Endothelial cell of umbilical vein (primary cell): Measurements from ENCODE around the gene ZNF23. TPM values are rescaled to one million over a fixed set of nuclear protein-coding genes. Genes with fewer than 3 reads are reported as not detected.

Source experiments
- BruUV-seq: library from RNA; stranded (reverse); fragments of 400-500 nt; replicated peaks from 2 replicates; lab custom pipeline; 2021; lab: Mats Ljungman, UMichigan
- CTCF ChIA-PET: fragments of 300-600, 350-600 bp; sonication (Branson Sonifier 250); formaldehyde crosslinking; loops from one replicate; lab custom pipeline; 2021; ENCODE audit warnings: antibody characterized with exemption, inconsistent platforms; lab: Charles Lee
- POLR2A ChIA-PET: fragments of 300-600, 350-600 bp; sonication (Branson Sonifier 250); formaldehyde crosslinking; loops from one replicate; lab custom pipeline; 2021; ENCODE audit warnings: antibody characterized with exemption, inconsistent platforms; lab: Charles Lee
- DNase-seq: peaks from one replicate; pipeline ENCODE4 v3.0.0-alpha.2; 2011; ENCODE audit warnings: low read depth, low spot score
- FAIRE-seq: peaks from 2 replicates; lab custom pipeline; 2011; peaks lifted over from hg19 to GRCh38; lab: Jason Lieb, UNC
- H2AFZ ChIP-seq: 2 replicates; pipeline ENCODE4 v1.6.0; 2012; ENCODE audit warnings: low read depth, low read length, control low read depth, inconsistent platforms
- H3K27ac ChIP-seq: 2 replicates; pipeline ENCODE4 v1.5.1; 2011; ENCODE audit warnings: low read depth, mild to moderate bottlenecking, control low read depth, low read length, moderate library complexity; ENCODE audit not compliant: insufficient read depth
- H3K27me3 ChIP-seq, 2 experiments: 2 replicates each; pipeline versions ENCODE4 v1.6.0 to v1.6.1; 2011; ENCODE audit warnings: low read length in 2 of 2, mixed read lengths in 1 of 2; ENCODE audit not compliant: control insufficient read depth in 2 of 2, insufficient read depth in 2 of 2
- H3K36me3 ChIP-seq, 2 experiments: 2 replicates in 1 of 2; 3 replicates in 1 of 2; pipeline ENCODE4 v1.5.1; 2011; ENCODE audit warnings: low read length in 2 of 2, mild to moderate bottlenecking in 1 of 2, moderate library complexity in 1 of 2; ENCODE audit not compliant: control insufficient read depth in 2 of 2, insufficient read depth in 2 of 2; ENCODE audit errors: extremely low read depth in 1 of 2
- H3K4me1 ChIP-seq: 3 replicates; pipeline ENCODE4 v1.5.1; 2011; ENCODE audit warnings: mild to moderate bottlenecking, low read length; ENCODE audit not compliant: control insufficient read depth, insufficient read depth; ENCODE audit errors: extremely low read depth
- H3K4me2 ChIP-seq: 2 replicates; pipeline ENCODE4 v1.6.1; 2011; ENCODE audit warnings: low read length, control low read depth, mixed read lengths; ENCODE audit not compliant: insufficient read depth
- H3K4me3 ChIP-seq, 3 experiments: fragments of 200-600 bp in 1 of 3; sonication (generic), shearing (Covaris generic) in 1 of 3; replicated peaks in 1 of 3; 2 replicates each; pipeline ENCODE4 v1.5.1; 2011 to 2016; ENCODE audit warnings: control low read depth in 3 of 3, low read length in 3 of 3, mild to moderate bottlenecking in 2 of 3, inconsistent platforms in 1 of 3, low read depth in 1 of 3, moderate library complexity in 1 of 3; ENCODE audit not compliant: insufficient read depth in 1 of 3
- H3K79me2 ChIP-seq: 2 replicates; pipeline ENCODE4 v1.6.0; 2012; ENCODE audit warnings: low read length, inconsistent platforms; ENCODE audit not compliant: control insufficient read depth, insufficient read depth
- H3K9ac ChIP-seq: replicated peaks from 2 replicates; pipeline ENCODE3; 2011; ENCODE audit warnings: low read length, control low read depth; ENCODE audit not compliant: insufficient read depth; ENCODE audit errors: extremely low read depth
- H3K9me1 ChIP-seq: replicated peaks from 3 replicates; pipeline ENCODE4 v1.6.0; 2011; ENCODE audit warnings: mild to moderate bottlenecking, low read length; ENCODE audit not compliant: control insufficient read depth, insufficient read depth; ENCODE audit errors: extremely low read depth
- H3K9me3 ChIP-seq: replicated peaks from 2 replicates; pipeline ENCODE4 v1.5.1; 2012; ENCODE audit warnings: low read length, inconsistent platforms; ENCODE audit not compliant: control insufficient read depth, insufficient read depth
- H4K20me1 ChIP-seq: replicated peaks from 2 replicates; pipeline ENCODE3; 2011; ENCODE audit warnings: mild to moderate bottlenecking, low read length; ENCODE audit not compliant: control insufficient read depth, insufficient read depth; ENCODE audit errors: extremely low read depth
- CTCF ChIP-seq, 2 donors: IDR thresholded peaks; 1 replicate in 1 of 2; 2 replicates in 1 of 2; pipeline ENCODE4 v1.5.1; 2011; ENCODE audit warnings: low read length in 2 of 2, mild to moderate bottlenecking in 2 of 2, moderate library complexity in 2 of 2, control low read depth in 1 of 2, inconsistent platforms in 1 of 2, low read depth in 1 of 2; ENCODE audit not compliant: insufficient read depth in 1 of 2; ENCODE audit errors: extremely low read depth in 1 of 2
- EZH2 ChIP-seq: IDR thresholded peaks from 2 replicates; pipeline ENCODE4 v1.6.1; 2012; ENCODE audit warnings: borderline replicate concordance, low read depth, mild to moderate bottlenecking, moderate library complexity, low read length, inconsistent platforms; ENCODE audit not compliant: severe bottlenecking
- FOS ChIP-seq: IDR thresholded peaks from 2 replicates; pipeline ENCODE4 v1.6.1; 2011; ENCODE audit warnings: mild to moderate bottlenecking, low read length, moderate library complexity, borderline replicate concordance; ENCODE audit not compliant: insufficient read depth
- GATA2 ChIP-seq: IDR thresholded peaks from 2 replicates; pipeline ENCODE4 v1.7.0; 2011; ENCODE audit warnings: low read depth, mild to moderate bottlenecking, moderate library complexity, mixed read lengths, low read length; ENCODE audit not compliant: insufficient read length, insufficient read depth
- JUN ChIP-seq: IDR thresholded peaks from 2 replicates; pipeline ENCODE4 v1.6.1; 2011; ENCODE audit warnings: borderline replicate concordance, low read depth; ENCODE audit not compliant: insufficient read length, insufficient read depth
- MYC ChIP-seq: IDR thresholded peaks from one replicate; pipeline ENCODE4 v1.6.1; 2011; ENCODE audit warnings: mild to moderate bottlenecking, low read depth, low read length
- POLR2A ChIP-seq: IDR thresholded peaks from 2 replicates; pipeline ENCODE4 v1.6.1; 2012; ENCODE audit warnings: low read depth, mild to moderate bottlenecking, control low read depth, low read length
- POLR2AphosphoS5 ChIP-seq: IDR thresholded peaks from 2 replicates; pipeline ENCODE4 v1.6.1; 2012; ENCODE audit warnings: low read depth, mild to moderate bottlenecking, control low read depth, low read length, moderate library complexity; ENCODE audit not compliant: insufficient read depth
- dilution Hi-C: fragments of 300-500 bp; cut with MboI; formaldehyde crosslinking; loops from one replicate; pipeline ENCODE4 v1.15.0; 2019; ENCODE audit warnings: low sequenced_read_pairs; ENCODE audit not compliant: extremely low pct_ligation_motif_present
- intact Hi-C: fragments of 100-400 bp; cut with micrococcal nuclease; formaldehyde crosslinking; loops from one replicate; pipeline ENCODE4 v1.10.0; 2022
- polyA plus RNA-seq, 4 experiments: library from polyadenylated mRNA; depleted of rRNA in 3 of 4; stranded (reverse) in 3 of 4; unstranded in 1 of 4; fragments of >200 nt; gene quantifications; 2 replicates each; pipeline versions ENCODE4 v1.2.1 to v1.2.3, GENCODE V29; 2011 to 2012; ENCODE audit warnings: missing spikeins in 1 of 4
- total RNA-seq: library from RNA; stranded (reverse); gene quantifications from 2 replicates; pipeline ENCODE4 v1.2.3, GENCODE V29; 2021
- TF ChIP-seq, protein P1 (sequence below): IDR thresholded peaks from 2 replicates; pipeline ENCODE4 v1.6.1; 2011; ENCODE audit not compliant: insufficient read depth, insufficient read length

Gene ZNF23
- total and polyA plus RNA-seq, 2 donors (not counting 3 experiments of a cell fraction or from before 2014, with no cell fraction given) = 2.1 to 6.4 TPM

DNA sequence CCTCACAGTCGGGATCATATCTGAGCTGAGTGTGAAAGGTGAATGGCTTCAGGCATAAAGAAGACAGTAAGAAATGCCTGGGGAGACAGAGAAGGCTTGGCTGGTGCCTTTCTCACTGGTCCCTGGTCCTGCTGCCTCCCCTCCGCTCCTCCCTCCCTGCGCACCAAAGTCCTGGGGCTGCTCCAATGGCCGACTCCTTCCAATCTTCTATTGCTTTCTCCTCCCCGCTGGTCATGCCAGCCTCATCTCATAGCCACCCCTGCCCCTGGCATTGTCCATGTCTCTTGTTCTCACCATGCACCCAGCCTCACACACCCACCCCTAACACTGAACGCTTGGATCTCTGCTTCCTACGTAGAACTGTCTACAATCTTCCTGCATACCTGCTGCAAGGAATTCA, 38.2 kb downstream of the ZNF23 start:
- dilution Hi-C loops (no loop called here), intact Hi-C loops (no loop called here)
- no TSS peak for BruUV-seq
- DNase-seq = no peak
- H3K36me3 ChIP-seq = no peaks in the 10 kb centered on the region
- CTCF ChIA-PET = interaction anchor here (1.0 to 1.7 kb wide), 2 partner anchors 12 to 56 kb away, joined by 3 to 7 read pairs; no protein-coding TSS in a partner anchor
- H4K20me1 ChIP-seq = no peaks in the 10 kb centered on the region
- no peak for FAIRE-seq
- H3K9ac ChIP-seq = no peak overlapping the region
- no peaks in the 10 kb centered on the region for H3K4me1 ChIP-seq
- H3K4me3 ChIP-seq = no peak overlapping the region
- H3K79me2 ChIP-seq = no peaks in the 10 kb centered on the region
- no peak overlapping the region for H2AFZ ChIP-seq
- no peak overlapping the region for H3K27ac ChIP-seq
- POLR2A ChIA-PET = no interaction called here
- no peaks in the 10 kb centered on the region for H3K9me3 ChIP-seq
- H3K9me1 ChIP-seq = no peaks in the 10 kb centered on the region
- TF ChIP-seq POLR2A (no peak), JUN (no peak), POLR2AphosphoS5 (no peak), FOS (no peak), EZH2 (no peak), MYC (no peak), CTCF (IDR thresholded peaks at IDR 0.05; ENCODE audit: extremely low read depth in 1 of 2, insufficient read depth in 1 of 2, low read depth in 1 of 2, low read length in 2 of 2) (no peak), GATA2 (no peak)
- TF ChIP-seq, protein P1, sequence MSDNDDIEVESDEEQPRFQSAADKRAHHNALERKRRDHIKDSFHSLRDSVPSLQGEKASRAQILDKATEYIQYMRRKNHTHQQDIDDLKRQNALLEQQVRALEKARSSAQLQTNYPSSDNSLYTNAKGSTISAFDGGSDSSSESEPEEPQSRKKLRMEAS = no peak
- peaks cover 3 to 7% of the 10 kb centered on the region in 2 experiments for H3K27me3 ChIP-seq
- H3K4me2 ChIP-seq = no peak overlapping the region
